ENCODE data around the gene ARHGAP26. TPM values are rescaled to one million over a fixed set of nuclear protein-coding genes. Genes with fewer than 3 reads are reported as not detected.

The ARHGAP26 gene
- total and polyA plus RNA-seq, 2 donors (not counting 1 experiment from before 2014, with no cell fraction given): 4.1 to 6.8 TPM

- no peak overlapping the region for H3K4me3 ChIP-seq (replicated peaks in 1 of 4; ENCODE audit: control extremely low read depth in 1 of 4, insufficient read depth in 1 of 4, low read depth in 3 of 4, low read length in 4 of 4)
- no peaks in the 10 kb centered on the region for H4K20me1 ChIP-seq (ENCODE audit: control insufficient read depth, extremely low read depth, insufficient read depth, low read length)
- H3K36me3 ChIP-seq (ENCODE audit: control insufficient read depth, insufficient read depth, low read length): no peaks in the 10 kb centered on the region
- H3K9ac ChIP-seq (ENCODE audit: insufficient read depth, low read length): peak overlapping the region; percentile 24
- peak; percentile 90 to 94 for DNase-seq (ENCODE audit: low read depth in 2 of 2)
- H3K27me3 ChIP-seq (ENCODE audit: control insufficient read depth, insufficient read depth, low read length): no peaks in the 10 kb centered on the region
- H3K9me3 ChIP-seq (ENCODE audit: control insufficient read depth, insufficient read depth, low read depth, low read length): no peaks in the 10 kb centered on the region
- peaks cover 53% of the 10 kb centered on the region for H3K4me1 ChIP-seq (ENCODE audit: control insufficient read depth, extremely low read depth, insufficient read depth, low read length)
- H3K79me2 ChIP-seq (ENCODE audit: control insufficient read depth, insufficient read depth, low read length): no peaks in the 10 kb centered on the region
- no peak overlapping the region for H2AFZ ChIP-seq (ENCODE audit: low read length)
- H3K4me2 ChIP-seq (ENCODE audit: extremely low read depth, insufficient read depth, low read length): peak overlapping the region; percentile 48
- TF ChIP-seq EZH2 (IDR thresholded peaks at IDR 0.05; ENCODE audit: low read length, missing control alignments) (no peak), CTCF (conservative IDR thresholded peaks at IDR 0.05 in 1 of 2, IDR thresholded peaks at IDR 0.05 in 1 of 2; ENCODE audit: low read depth in 1 of 2, low read length in 2 of 2) (no peak)
- H3K27ac ChIP-seq (ENCODE audit: insufficient read depth, low read length): peak overlapping the region; percentile 80
Measured at GRCh38 chr5:143061161-143061945, 291.2 kb downstream of the ARHGAP26 start.

GRCh38 chr5:143062379-143062778 lies 292.2 kb downstream of the ARHGAP26 start:
- H4K20me1 ChIP-seq (ENCODE audit: control insufficient read depth, extremely low read depth, insufficient read depth, low read length): no peaks in the 10 kb centered on the region
- no peak overlapping the region for H3K4me3 ChIP-seq (replicated peaks in 1 of 4; ENCODE audit: control extremely low read depth in 1 of 4, insufficient read depth in 1 of 4, low read depth in 3 of 4, low read length in 4 of 4)
- peaks cover 58% of the 10 kb centered on the region for H3K4me1 ChIP-seq (ENCODE audit: control insufficient read depth, extremely low read depth, insufficient read depth, low read length)
- no peak overlapping the region for H3K9ac ChIP-seq (ENCODE audit: insufficient read depth, low read length)
- peak overlapping the region; percentile 58 for H3K27ac ChIP-seq (ENCODE audit: insufficient read depth, low read length)
- DNase-seq (ENCODE audit: low read depth in 2 of 2): no peak
- H3K4me2 ChIP-seq (ENCODE audit: extremely low read depth, insufficient read depth, low read length): no peak overlapping the region
- H3K9me3 ChIP-seq (ENCODE audit: control insufficient read depth, insufficient read depth, low read depth, low read length): no peaks in the 10 kb centered on the region
- no peaks in the 10 kb centered on the region for H3K36me3 ChIP-seq (ENCODE audit: control insufficient read depth, insufficient read depth, low read length)
- TF ChIP-seq CTCF (conservative IDR thresholded peaks at IDR 0.05 in 1 of 2, IDR thresholded peaks at IDR 0.05 in 1 of 2; ENCODE audit: low read depth in 1 of 2, low read length in 2 of 2): no peak
- TF ChIP-seq EZH2 (IDR thresholded peaks at IDR 0.05; ENCODE audit: low read length, missing control alignments): no peak
- no peak overlapping the region for H2AFZ ChIP-seq (ENCODE audit: low read length)
- no peaks in the 10 kb centered on the region for H3K27me3 ChIP-seq (ENCODE audit: control insufficient read depth, insufficient read depth, low read length)
- H3K79me2 ChIP-seq (ENCODE audit: control insufficient read depth, insufficient read depth, low read length): no peaks in the 10 kb centered on the region

- no peak overlapping the region for H3K4me3 ChIP-seq (replicated peaks in 1 of 4; ENCODE audit: control extremely low read depth in 1 of 4, insufficient read depth in 1 of 4, low read depth in 3 of 4, low read length in 4 of 4)
- H3K27me3 ChIP-seq (ENCODE audit: control insufficient read depth, insufficient read depth, low read length): no peaks in the 10 kb centered on the region
- H4K20me1 ChIP-seq (ENCODE audit: control insufficient read depth, extremely low read depth, insufficient read depth, low read length): no peaks in the 10 kb centered on the region
- H3K4me2 ChIP-seq (ENCODE audit: extremely low read depth, insufficient read depth, low read length): no peak overlapping the region
- TF ChIP-seq EZH2 (IDR thresholded peaks at IDR 0.05; ENCODE audit: low read length, missing control alignments) (no peak), CTCF (conservative IDR thresholded peaks at IDR 0.05 in 1 of 2, IDR thresholded peaks at IDR 0.05 in 1 of 2; ENCODE audit: low read depth in 1 of 2, low read length in 2 of 2) (no peak)
- H3K27ac ChIP-seq (ENCODE audit: insufficient read depth, low read length): peak overlapping the region; percentile 73
- peak; percentile 35 to 91 for DNase-seq (ENCODE audit: low read depth in 2 of 2)
- no peaks in the 10 kb centered on the region for H3K79me2 ChIP-seq (ENCODE audit: control insufficient read depth, insufficient read depth, low read length)
- H3K4me1 ChIP-seq (ENCODE audit: control insufficient read depth, extremely low read depth, insufficient read depth, low read length): peaks cover 61% of the 10 kb centered on the region
- no peaks in the 10 kb centered on the region for H3K9me3 ChIP-seq (ENCODE audit: control insufficient read depth, insufficient read depth, low read depth, low read length)
- H3K9ac ChIP-seq (ENCODE audit: insufficient read depth, low read length): no peak overlapping the region
- H3K36me3 ChIP-seq (ENCODE audit: control insufficient read depth, insufficient read depth, low read length): no peaks in the 10 kb centered on the region
- no peak overlapping the region for H2AFZ ChIP-seq (ENCODE audit: low read length)
Measured at GRCh38 chr5:143063175-143063970, 293.2 kb downstream of the ARHGAP26 start.
